ENCODE measurements around the gene SYDE2. TPM values are rescaled to one million over a fixed set of nuclear protein-coding genes. Genes with fewer than 3 reads are reported as not detected.
A peak's percentile ranks its signal among the peaks of the same experiment; 100 is the strongest.
"Not testable (repeated sequence)": the region's sequence is repeated elsewhere in the genome, so short reads cannot be mapped to it uniquely, and the experiment has no call there.

The SYDE2 gene
- total RNA-seq, 1 donor from 2014 or later, result 21.4 TPM

GRCh38 chr1:85199667-85200462, 951 bp downstream of the SYDE2 start:
- H3K4me3 ChIP-seq, result peak overlapping the region; percentile 86
- H3K27ac ChIP-seq (replicated peaks), result peak overlapping the region; percentile 98
- no peaks in the 10 kb centered on the region for H3K36me3 ChIP-seq
- no peak for TF ChIP-seq CTCF (IDR thresholded peaks at IDR 0.05; ENCODE audit: borderline replicate concordance)
- no peaks in the 10 kb centered on the region for H3K9me3 ChIP-seq (replicated peaks)
- H3K27me3 ChIP-seq (ENCODE audit: low read depth), result peaks cover 44% of the 10 kb centered on the region
- peaks cover 34% of the 10 kb centered on the region for H3K4me1 ChIP-seq
- intact Hi-C loops (cut with micrococcal nuclease), result no loop called here
- DNase-seq, result no peak

- H3K27me3 ChIP-seq (ENCODE audit: low read depth), result peaks cover 34% of the 10 kb centered on the region
- H3K27ac ChIP-seq (replicated peaks), result peak overlapping the region; percentile 98
- H3K36me3 ChIP-seq, result no peaks in the 10 kb centered on the region
- H3K4me1 ChIP-seq, result peaks cover 24% of the 10 kb centered on the region
- peak overlapping the region; percentile 86 for H3K4me3 ChIP-seq
- no peak for TF ChIP-seq CTCF (IDR thresholded peaks at IDR 0.05; ENCODE audit: borderline replicate concordance)
- intact Hi-C loops (cut with micrococcal nuclease), result no loop called here
- H3K9me3 ChIP-seq (replicated peaks), result no peaks in the 10 kb centered on the region
- no peak for DNase-seq
Observed at GRCh38 chr1:85198864-85199263, 2.0 kb downstream of the SYDE2 start.

- Histone ChIP-seq H3K27ac (replicated peaks) (peak overlapping the region; percentile 57), H3K4me3 (peak overlapping the region; percentile 86), H3K36me3 (no peaks in the 10 kb centered on the region), H3K9me3 (replicated peaks) (no peaks in the 10 kb centered on the region), H3K27me3 (ENCODE audit: low read depth) (peaks cover 15% of the 10 kb centered on the region), H3K4me1 (peaks cover 19% of the 10 kb centered on the region)
- DNase-seq, result no peak
- intact Hi-C loops (cut with micrococcal nuclease), result no loop called here
- TF ChIP-seq CTCF (IDR thresholded peaks at IDR 0.05; ENCODE audit: borderline replicate concordance), result no peak
Observed at GRCh38 chr1:85196358-85196757, 4.5 kb downstream of the SYDE2 start.

GRCh38 chr1:85195703-85196102, 5.1 kb downstream of the SYDE2 start:
- intact Hi-C loops (cut with micrococcal nuclease), result no loop called here
- H3K4me3 ChIP-seq, result peak overlapping the region; percentile 86
- H3K36me3 ChIP-seq, result no peaks in the 10 kb centered on the region
- no peak for TF ChIP-seq CTCF (IDR thresholded peaks at IDR 0.05; ENCODE audit: borderline replicate concordance)
- H3K27ac ChIP-seq (replicated peaks), result peak overlapping the region; percentile 57
- no peaks in the 10 kb centered on the region for H3K9me3 ChIP-seq (replicated peaks)
- peaks cover 20% of the 10 kb centered on the region for H3K4me1 ChIP-seq
- H3K27me3 ChIP-seq (ENCODE audit: low read depth), result peaks cover 9% of the 10 kb centered on the region
- DNase-seq, result no peak

GRCh38 chr1:85192129-85192528, 8.7 kb downstream of the SYDE2 start:
- H3K27me3 ChIP-seq (ENCODE audit: low read depth); H3K27ac ChIP-seq (replicated peaks); H3K4me3 ChIP-seq; H3K36me3 ChIP-seq; H3K9me3 ChIP-seq (replicated peaks); intact Hi-C loops (cut with micrococcal nuclease); DNase-seq: not testable (repeated sequence)
- H3K4me1 ChIP-seq, result peaks cover 23% of the 10 kb centered on the region

GRCh38 chr1:85189120-85189519, 11.7 kb downstream of the SYDE2 start:
- no peak overlapping the region for H3K4me3 ChIP-seq
- H3K4me1 ChIP-seq, result peaks cover 30% of the 10 kb centered on the region
- TF ChIP-seq CTCF (IDR thresholded peaks at IDR 0.05; ENCODE audit: borderline replicate concordance), result no peak

More at GRCh38 chr1:85189120-85189519, 11.7 kb downstream of the SYDE2 start:
- Histone ChIP-seq H3K36me3 (peaks cover 10% of the 10 kb centered on the region), H3K27me3 (ENCODE audit: low read depth) (no peaks in the 10 kb centered on the region), H3K9me3 (replicated peaks) (no peaks in the 10 kb centered on the region), H3K27ac (replicated peaks) (no peak overlapping the region)
- intact Hi-C loops (cut with micrococcal nuclease), result no loop called here
- DNase-seq, result no peak
